SK-N-MC (cell line): Measurements from ENCODE around the gene SERTAD2.

Experiments
- EZH2 ChIP-seq: fragments of 200-600 bp; sonication (generic); IDR thresholded peaks from one replicate; pipeline ENCODE4 v1.6.1; 2017; ENCODE audit warnings: antibody characterized with exemption
- POLR2AphosphoS5 ChIP-seq: IDR thresholded peaks from 2 replicates; pipeline ENCODE4 v1.6.1; 2012; ENCODE audit warnings: mild to moderate bottlenecking, low read depth, low read length, borderline replicate concordance

- TF ChIP-seq EZH2 (no peak), POLR2AphosphoS5 (no peak)
Measured at GRCh38 chr2:64624862-64625261, 28.9 kb downstream of the SERTAD2 start.
